Measurements from ENCODE around the gene CST3. TPM values are rescaled to one million over a fixed set of nuclear protein-coding genes. Genes with fewer than 3 reads are reported as not detected.
A peak's percentile ranks its signal among the peaks of the same experiment; 100 is the strongest.
"Not testable (repeated sequence)": the region's sequence is repeated elsewhere in the genome, so short reads cannot be mapped to it uniquely, and the experiment has no call there.

Gene CST3
- polyA plus RNA-seq, 2 of the 4 experiments (the other 2 are of a cell fraction) = 136 to 238 TPM

DNA sequence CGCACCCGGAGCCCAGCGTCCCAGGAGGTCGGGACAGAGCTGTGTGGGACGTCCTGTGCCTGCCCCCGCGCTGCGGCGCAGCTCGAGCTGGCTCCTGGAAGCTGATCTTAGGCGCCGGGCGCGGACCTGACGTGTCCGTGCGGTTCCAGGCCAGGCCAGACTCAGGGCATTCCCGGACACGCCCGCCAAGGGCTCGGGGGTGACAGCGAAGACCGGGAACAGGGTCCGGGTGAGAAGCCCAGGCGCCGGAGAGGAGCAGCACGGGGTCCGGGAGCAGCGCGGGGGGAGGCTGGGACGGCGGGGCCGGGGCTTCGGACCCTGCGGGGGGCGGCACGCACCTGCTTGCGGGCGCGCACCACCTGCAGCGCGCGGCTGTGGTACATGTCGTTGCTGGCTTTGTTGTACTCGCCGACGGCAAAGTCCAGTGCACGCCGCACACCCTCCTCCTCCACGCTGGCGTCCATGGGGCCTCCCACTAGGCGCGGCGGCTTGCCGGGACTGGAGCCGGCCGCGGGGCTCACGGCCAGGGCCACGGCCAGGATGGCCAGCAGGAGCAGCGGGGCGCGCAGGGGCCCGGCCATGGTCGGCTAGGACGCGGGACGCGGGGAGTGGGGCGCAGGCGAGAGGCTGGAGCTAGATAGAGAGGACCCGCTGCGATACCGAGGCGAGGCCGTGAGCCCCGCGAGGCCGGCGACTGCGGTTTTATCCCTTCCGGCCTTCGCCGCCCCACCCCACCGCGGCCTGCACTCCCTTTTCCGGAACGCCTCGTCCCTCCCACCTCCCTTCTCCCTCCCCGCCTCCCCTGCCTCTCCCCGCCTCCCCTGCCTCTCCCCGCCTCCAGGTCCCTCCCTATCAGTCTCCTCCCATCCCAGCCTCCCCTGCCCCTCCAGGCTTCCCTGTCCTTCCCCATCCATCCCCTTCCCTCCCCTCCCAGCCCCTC, at the start of gene CST3 (continued):
- TF ChIP-seq CHD4 (IDR thresholded peaks at IDR 0.05; ENCODE audit: borderline replicate concordance) = no peak
- TF ChIP-seq HOXB5 (CRISPR knock-in tag; IDR thresholded peaks at IDR 0.05) = no peak
- TF ChIP-seq HOXB13 (CRISPR knock-in tag; IDR thresholded peaks at IDR 0.05; ENCODE audit: low read depth) = no peak
- no peak for TF ChIP-seq FOXS1 (CRISPR knock-in tag; IDR thresholded peaks at IDR 0.05)
- TF ChIP-seq RCOR1 (IDR thresholded peaks at IDR 0.05; ENCODE audit: low read depth, low read length) = no peak
- TF ChIP-seq, protein P1, sequence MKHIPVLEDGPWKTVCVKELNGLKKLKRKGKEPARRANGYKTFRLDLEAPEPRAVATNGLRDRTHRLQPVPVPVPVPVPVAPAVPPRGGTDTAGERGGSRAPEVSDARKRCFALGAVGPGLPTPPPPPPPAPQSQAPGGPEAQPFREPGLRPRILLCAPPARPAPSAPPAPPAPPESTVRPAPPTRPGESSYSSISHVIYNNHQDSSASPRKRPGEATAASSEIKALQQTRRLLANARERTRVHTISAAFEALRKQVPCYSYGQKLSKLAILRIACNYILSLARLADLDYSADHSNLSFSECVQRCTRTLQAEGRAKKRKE (CRISPR knock-in tag; IDR thresholded peaks at IDR 0.05; ENCODE audit: low read depth) = no peak
- TF ChIP-seq, protein P2, sequence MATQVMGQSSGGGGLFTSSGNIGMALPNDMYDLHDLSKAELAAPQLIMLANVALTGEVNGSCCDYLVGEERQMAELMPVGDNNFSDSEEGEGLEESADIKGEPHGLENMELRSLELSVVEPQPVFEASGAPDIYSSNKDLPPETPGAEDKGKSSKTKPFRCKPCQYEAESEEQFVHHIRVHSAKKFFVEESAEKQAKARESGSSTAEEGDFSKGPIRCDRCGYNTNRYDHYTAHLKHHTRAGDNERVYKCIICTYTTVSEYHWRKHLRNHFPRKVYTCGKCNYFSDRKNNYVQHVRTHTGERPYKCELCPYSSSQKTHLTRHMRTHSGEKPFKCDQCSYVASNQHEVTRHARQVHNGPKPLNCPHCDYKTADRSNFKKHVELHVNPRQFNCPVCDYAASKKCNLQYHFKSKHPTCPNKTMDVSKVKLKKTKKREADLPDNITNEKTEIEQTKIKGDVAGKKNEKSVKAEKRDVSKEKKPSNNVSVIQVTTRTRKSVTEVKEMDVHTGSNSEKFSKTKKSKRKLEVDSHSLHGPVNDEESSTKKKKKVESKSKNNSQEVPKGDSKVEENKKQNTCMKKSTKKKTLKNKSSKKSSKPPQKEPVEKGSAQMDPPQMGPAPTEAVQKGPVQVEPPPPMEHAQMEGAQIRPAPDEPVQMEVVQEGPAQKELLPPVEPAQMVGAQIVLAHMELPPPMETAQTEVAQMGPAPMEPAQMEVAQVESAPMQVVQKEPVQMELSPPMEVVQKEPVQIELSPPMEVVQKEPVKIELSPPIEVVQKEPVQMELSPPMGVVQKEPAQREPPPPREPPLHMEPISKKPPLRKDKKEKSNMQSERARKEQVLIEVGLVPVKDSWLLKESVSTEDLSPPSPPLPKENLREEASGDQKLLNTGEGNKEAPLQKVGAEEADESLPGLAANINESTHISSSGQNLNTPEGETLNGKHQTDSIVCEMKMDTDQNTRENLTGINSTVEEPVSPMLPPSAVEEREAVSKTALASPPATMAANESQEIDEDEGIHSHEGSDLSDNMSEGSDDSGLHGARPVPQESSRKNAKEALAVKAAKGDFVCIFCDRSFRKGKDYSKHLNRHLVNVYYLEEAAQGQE (IDR thresholded peaks at IDR 0.05) = no peak
- TF ChIP-seq CEBPB (IDR thresholded peaks at IDR 0.05) = no peak
- peak; percentile 99 for TF ChIP-seq PHF8 (IDR thresholded peaks at IDR 0.05; ENCODE audit: borderline replicate concordance, low read depth)
- TF ChIP-seq, protein P3, sequence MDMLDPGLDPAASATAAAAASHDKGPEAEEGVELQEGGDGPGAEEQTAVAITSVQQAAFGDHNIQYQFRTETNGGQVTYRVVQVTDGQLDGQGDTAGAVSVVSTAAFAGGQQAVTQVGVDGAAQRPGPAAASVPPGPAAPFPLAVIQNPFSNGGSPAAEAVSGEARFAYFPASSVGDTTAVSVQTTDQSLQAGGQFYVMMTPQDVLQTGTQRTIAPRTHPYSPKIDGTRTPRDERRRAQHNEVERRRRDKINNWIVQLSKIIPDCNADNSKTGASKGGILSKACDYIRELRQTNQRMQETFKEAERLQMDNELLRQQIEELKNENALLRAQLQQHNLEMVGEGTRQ (IDR thresholded peaks at IDR 0.05) = no peak
- TF ChIP-seq, protein P4, sequence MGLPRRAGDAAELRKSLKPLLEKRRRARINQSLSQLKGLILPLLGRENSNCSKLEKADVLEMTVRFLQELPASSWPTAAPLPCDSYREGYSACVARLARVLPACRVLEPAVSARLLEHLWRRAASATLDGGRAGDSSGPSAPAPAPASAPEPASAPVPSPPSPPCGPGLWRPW (IDR thresholded peaks at IDR 0.05) = no peak
- no peak for TF ChIP-seq EHF (CRISPR knock-in tag; IDR thresholded peaks at IDR 0.05)
- no peak for TF ChIP-seq CHD2 (IDR thresholded peaks at IDR 0.05; ENCODE audit: low read length, partially characterized antibody)

DNA sequence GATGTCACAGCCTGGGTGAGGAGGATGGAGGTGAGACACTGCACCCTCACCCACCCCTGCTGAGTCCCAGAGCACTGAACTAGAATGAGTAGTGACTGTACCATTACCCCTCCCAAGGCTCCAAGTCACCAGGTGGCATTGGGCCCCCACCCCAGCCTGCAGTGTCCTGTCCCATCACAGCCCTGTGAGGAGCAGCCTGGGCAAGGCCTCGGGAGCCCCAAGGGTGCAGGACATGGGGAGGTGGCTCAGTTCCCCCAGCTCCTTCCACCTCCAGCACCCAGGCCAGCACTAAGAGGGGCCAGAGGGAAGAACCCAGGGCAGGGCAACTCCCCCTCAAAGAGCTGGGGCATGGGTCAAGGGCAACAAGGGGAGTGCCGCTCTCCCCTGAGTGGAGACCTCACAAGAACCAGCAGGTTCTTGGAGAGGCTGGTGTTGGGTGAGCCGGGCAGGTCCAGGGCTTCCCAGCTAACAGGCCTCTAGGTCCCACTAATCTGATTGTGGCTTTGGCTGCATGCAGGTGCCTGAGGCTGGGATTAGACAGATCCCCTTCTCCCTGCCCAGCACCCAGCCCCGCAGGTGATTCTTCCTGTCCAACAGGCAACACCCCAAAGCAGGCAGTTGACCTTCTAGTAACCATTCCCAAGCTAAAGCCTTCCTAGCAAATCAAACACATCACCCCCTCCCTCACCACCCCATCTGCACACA, 48.4 kb upstream of the CST3 start:
- FAIRE-seq (no peak), ATAC-seq (no peak), DNase-seq (ENCODE audit: low read depth in 1 of 2, low spot score in 1 of 2) (no peak)
- TF ChIP-seq CBX8 (IDR thresholded peaks at IDR 0.05) = no peak
- no peak for TF ChIP-seq EP300 (IDR thresholded peaks at IDR 0.05)
- no peaks in the 10 kb centered on the region for H3K4me1 ChIP-seq
- no peak overlapping the region for H3K4me3 ChIP-seq
- WGBS (ENCODE audit: missing lambda C conversion rate) = 51% methylated on average over 4 of the region's 4 CpGs
- ChIA-PET CTCF (interaction anchor here (1.0 kb wide), 1 partner anchor 18 kb away, joined by 4 read pairs; no protein-coding TSS in a partner anchor), POLR2A (no interaction called here)
- H3K4me2 ChIP-seq = no peak overlapping the region
- no peaks in the 10 kb centered on the region for H3K9me3 ChIP-seq
- H3K27ac ChIP-seq = no peak overlapping the region

DNA sequence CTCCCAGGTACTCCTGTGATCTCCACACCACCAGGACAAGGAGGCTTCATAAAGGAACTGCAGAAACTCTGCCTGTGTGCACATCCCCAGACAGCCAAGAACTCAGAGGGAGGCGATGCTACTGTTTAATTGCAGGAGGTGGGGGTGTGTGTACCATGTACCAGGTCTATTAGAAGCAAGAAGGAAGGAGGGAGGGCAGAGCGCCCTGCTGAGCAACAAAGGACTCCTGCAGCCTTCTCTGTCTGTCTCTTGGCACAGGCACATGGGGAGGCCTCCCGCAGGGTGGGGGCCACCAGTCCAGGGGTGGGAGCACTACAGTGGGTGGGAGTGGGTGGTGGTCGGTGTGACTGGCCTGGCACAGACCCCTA, 47.8 kb upstream of the CST3 start:
- DNase-seq (ENCODE audit: low read depth in 1 of 2, low spot score in 1 of 2); ATAC-seq; H3K4me1 ChIP-seq; H3K9me3 ChIP-seq; H3K27ac ChIP-seq; H3K4me2 ChIP-seq; POLR2A ChIA-PET; H3K4me3 ChIP-seq; FAIRE-seq: not testable (repeated sequence)
- 23% methylated on average over 4 of the region's 4 CpGs for WGBS (ENCODE audit: missing lambda C conversion rate)
- CTCF ChIA-PET = interaction anchor here (1.0 to 1.6 kb wide), 2 partner anchors 17 kb away, joined by 4 to 5 read pairs; no protein-coding TSS in a partner anchor
